ENCODE data around the gene ADAP1.

- TF ChIP-seq CTCF (IDR thresholded peaks at IDR 0.05): no peak
- no peak for TF ChIP-seq POLR2A (IDR thresholded peaks at IDR 0.05)
- TF ChIP-seq POLR2AphosphoS5 (IDR thresholded peaks at IDR 0.05): no peak
- no peak for TF ChIP-seq EP300 (IDR thresholded peaks at IDR 0.05)
These were observed 50.3 kb downstream of the ADAP1 start for GRCh38 chr7:903921-904755.

Measured in sigmoid colon (tissue), 4 donors.